HCT116 (cell line): ENCODE measurements around the gene PNPLA5. TPM values are rescaled to one million over a fixed set of nuclear protein-coding genes. Genes with fewer than 3 reads are reported as not detected.

Experiments
- ATAC-seq: fragments of 200-7000 bp; cut with Tn5 transposase; 2 replicates; pipeline ENCODE4 v1.9.1; 2020; ENCODE audit warnings: mild to moderate bottlenecking, moderate library complexity
- BruUV-seq: library from RNA; stranded (reverse); fragments of 400-500 nt; replicated peaks from 2 replicates; lab custom pipeline; 2021; lab: Mats Ljungman, UMichigan
- CTCF ChIA-PET: fragments of 300-600 bp; sonication (Branson Sonifier 250); formaldehyde crosslinking; loops from one replicate; lab custom pipeline; 2021; ENCODE audit warnings: antibody characterized with exemption; lab: Charles Lee
- POLR2A ChIA-PET: fragments of 300-600, 350-600 bp; sonication (Branson Sonifier 250); formaldehyde crosslinking; loops from one replicate; lab custom pipeline; 2021; ENCODE audit warnings: antibody characterized with exemption; lab: Charles Lee
- RAD21 ChIA-PET, 2 experiments: fragments of 300-600 bp; sonication (Branson Sonifier 250); formaldehyde crosslinking; loops; one replicate each; lab custom pipeline; 2023; ENCODE audit warnings: low total read pairs in 2 of 2; ENCODE audit not compliant: uncharacterized antibody in 2 of 2, unreplicated experiment in 2 of 2, low non-redundant PET in 1 of 2; lab: Charles Lee
- DNase-seq: peaks from one replicate; pipeline ENCODE4 v3.0.0-alpha.2; 2010; ENCODE audit warnings: low read depth, low spot score
- H2AFZ ChIP-seq: fragments of 200-600 bp; shearing (Covaris generic), sonication (generic); 2 replicates; pipeline ENCODE4 v1.6.1; 2017; ENCODE audit warnings: low read depth, mixed run types, mixed read lengths, antibody characterized with exemption, low read length; ENCODE audit not compliant: poor library complexity, severe bottlenecking
- H3K27ac ChIP-seq: 2 replicates; pipeline ENCODE4 v1.5.1; 2012; ENCODE audit warnings: low read depth, low read length
- H3K27me3 ChIP-seq: fragments of 200-600 bp; sonication (generic); 2 replicates; pipeline ENCODE4 v1.6.1; 2016; ENCODE audit warnings: mixed run types, low read length, mixed read lengths; ENCODE audit not compliant: insufficient read depth
- H3K36me3 ChIP-seq, 2 experiments: fragments of 200-500 bp in 1 of 2; fragments of 200-600 bp in 1 of 2; sonication (Bioruptor generic) in 1 of 2; sonication (generic) in 1 of 2; 2 replicates each; pipeline versions ENCODE4 v1.5.1 to v1.6.1; 2014 to 2016; ENCODE audit warnings: low read length in 2 of 2, inconsistent platforms in 1 of 2, mixed read lengths in 1 of 2, mixed run types in 1 of 2; ENCODE audit not compliant: insufficient read depth in 2 of 2, control insufficient read depth in 1 of 2
- H3K4me1 ChIP-seq, 2 experiments: fragments of 200-600 bp in 1 of 2; sonication (generic) in 1 of 2; 2 replicates each; pipeline versions ENCODE4 v1.5.1 to v1.6.1; 2012 to 2017; ENCODE audit warnings: low read length in 2 of 2, inconsistent platforms in 1 of 2, mild to moderate bottlenecking in 1 of 2, mixed read lengths in 1 of 2, mixed run types in 1 of 2, moderate library complexity in 1 of 2; ENCODE audit not compliant: insufficient read depth in 2 of 2, control insufficient read depth in 1 of 2
- H3K4me2 ChIP-seq: fragments of 200-600 bp; sonication (generic); 2 replicates; pipeline ENCODE4 v1.6.1; 2017; ENCODE audit warnings: mixed run types, low read length, mixed read lengths
- H3K4me3 ChIP-seq, 2 experiments: fragments of 200-600 bp in 1 of 2; sonication (generic) in 1 of 2; replicated peaks in 1 of 2; 2 replicates each; pipeline ENCODE4 v1.5.1; 2011 to 2016; ENCODE audit warnings: low read length in 2 of 2, control low read depth in 1 of 2, low read depth in 1 of 2, mild to moderate bottlenecking in 1 of 2, mixed read lengths in 1 of 2, mixed run types in 1 of 2
- H3K79me2 ChIP-seq: fragments of 200-600 bp; sonication (generic); 2 replicates; pipeline ENCODE4 v1.6.1; 2017; ENCODE audit warnings: mild to moderate bottlenecking, mixed run types, low read length, moderate library complexity, mixed read lengths; ENCODE audit not compliant: insufficient read depth
- H3K9ac ChIP-seq: fragments of 200-600 bp; sonication (generic); 2 replicates; pipeline ENCODE4 v1.6.1; 2016; ENCODE audit warnings: low read length, mixed read lengths
- H3K9me2 ChIP-seq: fragments of 200-600 bp; sonication (generic), shearing (Covaris generic); 2 replicates; pipeline ENCODE4 v1.6.1; 2017; ENCODE audit warnings: mixed run types, mild to moderate bottlenecking, moderate library complexity; ENCODE audit not compliant: insufficient read depth
- H3K9me3 ChIP-seq, 2 experiments: fragments of 200-500 bp in 1 of 2; fragments of 200-600 bp in 1 of 2; sonication (Bioruptor generic) in 1 of 2; sonication (generic) in 1 of 2; 2 replicates each; pipeline ENCODE4 v1.6.1; 2014 to 2017; ENCODE audit warnings: low read length in 2 of 2, mixed read lengths in 2 of 2, inconsistent platforms in 1 of 2, low read depth in 1 of 2, mild to moderate bottlenecking in 1 of 2, mixed run types in 1 of 2, moderate library complexity in 1 of 2; ENCODE audit not compliant: control insufficient read depth in 1 of 2, insufficient read depth in 1 of 2
- H4K20me1 ChIP-seq: fragments of 200-600 bp; sonication (generic), shearing (Covaris generic); 2 replicates; pipeline ENCODE4 v1.6.1; 2017; ENCODE audit warnings: mixed run types, mild to moderate bottlenecking, moderate library complexity; ENCODE audit not compliant: insufficient read depth
- CBX3 ChIP-seq: IDR thresholded peaks from 2 replicates; pipeline ENCODE4 v1.6.1; 2012; ENCODE audit warnings: low read depth
- CEBPB ChIP-seq: IDR thresholded peaks from 2 replicates; pipeline ENCODE4 v1.6.1; 2012; ENCODE audit warnings: low read depth
- CTCF ChIP-seq, 3 experiments: fragments of 200-600 bp in 1 of 3; sonication (generic) in 1 of 3; IDR thresholded peaks in 2 of 3; conservative IDR thresholded peaks in 1 of 3; 2 replicates each; pipeline ENCODE4 v1.5.1; 2012 to 2017; ENCODE audit warnings: low read depth in 2 of 3, low read length in 2 of 3, antibody characterized with exemption in 1 of 3, borderline replicate concordance in 1 of 3, control low read depth in 1 of 3, mild to moderate bottlenecking in 1 of 3, mixed read lengths in 1 of 3, mixed run types in 1 of 3, moderate library complexity in 1 of 3; ENCODE audit not compliant: insufficient read depth in 1 of 3
- EZH2 ChIP-seq: fragments of 200-600 bp; sonication (generic); IDR thresholded peaks from 2 replicates; pipeline ENCODE4 v1.6.1; 2017; ENCODE audit warnings: antibody characterized with exemption, mixed run types
- FOSL1 ChIP-seq: IDR thresholded peaks from 2 replicates; pipeline ENCODE4 v1.6.1; 2012; ENCODE audit warnings: low read depth
- POLR2A ChIP-seq: IDR thresholded peaks from 2 replicates; pipeline ENCODE4 v1.7.0; 2011; ENCODE audit warnings: borderline replicate concordance; ENCODE audit not compliant: insufficient read depth, insufficient read length; ENCODE audit errors: extremely low read depth
- POLR2AphosphoS5 ChIP-seq: IDR thresholded peaks from 2 replicates; pipeline ENCODE4 v1.6.1; 2011; ENCODE audit warnings: mild to moderate bottlenecking, low read depth, low read length, moderate library complexity
- RAD21 ChIP-seq: IDR thresholded peaks from 2 replicates; pipeline ENCODE4 v1.6.1; 2012; ENCODE audit warnings: low read depth, mild to moderate bottlenecking
- SP1 ChIP-seq: IDR thresholded peaks from 2 replicates; pipeline ENCODE4 v1.6.1; 2012; ENCODE audit warnings: low read depth
- SRF ChIP-seq: IDR thresholded peaks from 2 replicates; pipeline ENCODE4 v1.6.1; 2012; ENCODE audit warnings: low read depth
- YY1 ChIP-seq: IDR thresholded peaks from 2 replicates; pipeline ENCODE4 v1.6.1; 2011; ENCODE audit warnings: low read length, low read depth, moderate library complexity, mild to moderate bottlenecking; ENCODE audit not compliant: insufficient replicate concordance; ENCODE audit errors: extremely low read depth
- ZBTB33 ChIP-seq: IDR thresholded peaks from 2 replicates; pipeline ENCODE4 v1.6.1; 2011; ENCODE audit warnings: mild to moderate bottlenecking, low read length, moderate library complexity; ENCODE audit not compliant: insufficient replicate concordance; ENCODE audit errors: extremely low read depth
- ZFX ChIP-seq: fragments of 450-650 bp; IDR thresholded peaks from 2 replicates; pipeline ENCODE4 v1.6.1; 2017
- intact Hi-C: fragments of 100-400 bp; cut with micrococcal nuclease; formaldehyde crosslinking; loops from 2 replicates; pipeline ENCODE4 v1.10.0; 2022
- total RNA-seq: library from RNA; stranded (reverse); gene quantifications from one replicate; pipeline ENCODE4 v1.2.1, GENCODE V29; 2021; ENCODE audit not compliant: unreplicated experiment
- TF ChIP-seq, protein P1 (sequence below): IDR thresholded peaks from 2 replicates; pipeline ENCODE4 v1.6.1; 2012

PNPLA5 gene
- total RNA-seq, 1 experiment from 2014 or later: 2.9 TPM

- Histone ChIP-seq H3K27me3 (peaks cover 24% of the 10 kb centered on the region; the same call in 1 of the 2 replicates), H3K4me2 (no peak overlapping the region), H3K79me2 (no peaks in the 10 kb centered on the region), H3K27ac (no peak overlapping the region), H2AFZ (no peak overlapping the region), H3K9ac (no peak overlapping the region), H3K36me3 (no peaks in the 10 kb centered on the region), H3K4me3 (no peak overlapping the region), H3K4me1 (no peaks in the 10 kb centered on the region; a peak in 1 of 4 replicates), H4K20me1 (no peaks in the 10 kb centered on the region), H3K9me3 (no peaks in the 10 kb centered on the region), H3K9me2 (no peaks in the 10 kb centered on the region)
- ChIA-PET RAD21 (no interaction called here), POLR2A (no interaction called here), CTCF (interaction anchor here (0.6 kb wide), 1 partner anchor 14 kb away, joined by 3 read pairs; no protein-coding TSS in a partner anchor)
- DNase-seq (no peak), ATAC-seq (no peak)
- no TSS peak for BruUV-seq
- intact Hi-C loops: no loop called here
- TF ChIP-seq POLR2A (no peak), RAD21 (no peak), ZFX (no peak), POLR2AphosphoS5 (no peak), EZH2 (no peak), FOSL1 (no peak), SRF (no peak), SP1 (no peak), YY1 (no peak), CTCF (IDR thresholded peaks at IDR 0.05 in 2 of 3, conservative IDR thresholded peaks at IDR 0.05 in 1 of 3; ENCODE audit: borderline replicate concordance in 1 of 3, insufficient read depth in 1 of 3, low read depth in 2 of 3, low read length in 2 of 3) (no peak), CEBPB (no peak), CBX3 (no peak), ZBTB33 (no peak)
- TF ChIP-seq, protein P1, sequence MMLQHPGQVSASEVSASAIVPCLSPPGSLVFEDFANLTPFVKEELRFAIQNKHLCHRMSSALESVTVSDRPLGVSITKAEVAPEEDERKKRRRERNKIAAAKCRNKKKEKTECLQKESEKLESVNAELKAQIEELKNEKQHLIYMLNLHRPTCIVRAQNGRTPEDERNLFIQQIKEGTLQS: no peak
These were observed 19.5 kb upstream of the PNPLA5 start for GRCh38 chr22:43911351-43911750.
